GM21360 (cell line): ENCODE results near the gene FARSB.
A peak's percentile ranks its signal among the peaks of the same experiment; 100 is the strongest.
"Not testable (repeated sequence)": the region's sequence is repeated elsewhere in the genome, so short reads cannot be mapped to it uniquely, and the experiment has no call there.

ENCODE experiments used
- ATAC-seq: cut with Tn5 transposase; IDR thresholded peaks from one replicate; pipeline ENCODE4 v1.9.1; 2021; ENCODE audit warnings: mild to moderate bottlenecking, moderate library complexity; ENCODE audit not compliant: unreplicated experiment

Gene FARSB

DNA sequence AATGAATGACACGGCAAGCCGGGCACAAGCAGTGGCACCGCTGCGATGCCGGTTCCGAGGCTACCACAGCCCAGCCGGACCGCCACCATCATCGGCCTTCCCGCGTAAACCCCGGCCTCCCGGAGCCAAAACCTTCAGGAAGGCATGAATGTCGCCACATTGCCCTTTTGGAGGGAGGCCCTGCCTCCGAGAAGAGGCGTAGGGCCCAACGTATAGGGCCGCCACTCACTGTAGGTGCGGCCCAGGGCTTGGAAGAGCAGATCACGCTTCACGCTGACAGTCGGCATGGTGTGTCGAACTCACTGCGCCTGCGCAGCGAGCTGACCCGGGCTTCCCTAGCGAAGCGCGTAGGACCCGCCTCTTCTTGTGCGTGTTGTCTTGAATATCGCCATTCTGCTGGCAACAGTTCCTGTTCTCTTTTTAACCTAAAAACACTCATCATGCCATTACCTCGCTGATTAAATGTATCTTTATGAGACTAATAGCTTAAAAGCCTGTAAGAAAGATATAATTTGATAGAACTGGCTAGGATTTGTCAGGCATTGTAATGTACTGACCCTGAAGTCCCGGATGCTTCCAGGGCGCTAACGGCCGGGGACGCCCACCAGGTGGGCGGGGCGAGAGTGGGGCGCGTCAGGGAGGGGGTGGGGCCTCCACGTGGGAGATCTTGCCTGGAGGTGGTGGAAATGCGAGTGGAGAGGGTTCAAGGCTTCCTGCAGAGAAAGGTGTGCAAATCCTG, at the start of gene FARSB:
TSS of gene FARSB (minus strand) at position 306 of the 739 bp plus-strand sequence. CDS start at position 287, 19 bp downstream.
- peak; percentile 91 for ATAC-seq

DNA sequence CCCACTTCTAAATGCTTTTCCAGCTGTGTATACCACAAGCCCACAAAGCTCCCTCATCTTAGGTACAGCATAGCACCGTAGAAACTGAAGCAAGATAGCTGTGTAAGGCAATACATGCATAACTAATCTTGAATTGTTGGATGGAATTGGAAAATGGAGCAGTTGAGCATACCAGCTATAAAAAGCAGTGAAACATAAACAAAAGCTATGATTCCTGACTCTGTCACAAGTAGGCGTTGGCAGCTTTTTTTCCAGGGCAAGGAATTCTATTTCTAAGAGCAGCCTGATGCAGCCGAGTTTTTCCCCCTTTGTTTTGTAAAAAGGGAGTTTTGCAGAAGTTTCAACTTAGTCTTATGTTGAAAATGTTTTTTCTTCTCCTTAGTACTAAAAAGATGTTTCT, 48.0 kb upstream of the FARSB start:
- ATAC-seq: no peak

DNA sequence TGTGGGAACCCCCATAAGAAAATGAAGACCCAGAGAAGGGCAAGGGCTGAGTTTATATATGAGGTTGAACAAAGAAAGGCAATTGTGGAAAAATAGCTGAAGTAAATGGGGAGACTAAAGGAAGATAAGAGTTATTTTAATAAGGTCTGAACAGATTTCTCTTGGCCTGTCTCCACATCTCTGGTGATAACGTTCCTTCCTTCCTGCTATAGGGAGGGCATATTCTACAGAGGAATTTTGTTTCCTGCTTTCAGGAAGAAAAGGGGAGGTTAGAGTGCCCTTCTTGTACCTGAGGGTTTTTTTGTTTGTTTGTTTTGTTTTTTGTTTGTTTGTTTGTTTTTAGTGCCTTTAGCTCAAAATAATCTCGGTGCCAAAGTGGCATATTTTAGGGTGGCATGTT, 47.2 kb upstream of the FARSB start:
- ATAC-seq: no peak

DNA sequence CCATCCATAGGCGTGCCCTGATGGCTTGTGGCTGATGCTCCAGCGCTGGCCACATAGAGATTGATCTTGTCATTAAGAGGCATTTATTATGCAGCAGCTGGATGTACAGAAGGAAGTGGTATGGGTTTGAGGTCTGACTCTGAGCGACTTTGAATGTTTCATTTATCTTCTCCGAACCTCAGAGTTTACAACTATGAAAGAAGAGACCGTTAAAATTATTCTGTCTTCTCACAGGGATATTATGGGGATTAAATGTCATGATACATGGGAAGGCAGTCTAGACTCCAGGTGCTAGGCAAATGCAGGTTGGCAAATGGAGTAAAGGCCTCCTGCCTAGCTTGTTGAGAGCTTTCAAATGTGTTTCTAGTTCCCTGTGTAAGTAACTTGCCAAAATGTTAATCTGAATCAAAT, 45.8 kb upstream of the FARSB start:
- ATAC-seq: no peak

DNA sequence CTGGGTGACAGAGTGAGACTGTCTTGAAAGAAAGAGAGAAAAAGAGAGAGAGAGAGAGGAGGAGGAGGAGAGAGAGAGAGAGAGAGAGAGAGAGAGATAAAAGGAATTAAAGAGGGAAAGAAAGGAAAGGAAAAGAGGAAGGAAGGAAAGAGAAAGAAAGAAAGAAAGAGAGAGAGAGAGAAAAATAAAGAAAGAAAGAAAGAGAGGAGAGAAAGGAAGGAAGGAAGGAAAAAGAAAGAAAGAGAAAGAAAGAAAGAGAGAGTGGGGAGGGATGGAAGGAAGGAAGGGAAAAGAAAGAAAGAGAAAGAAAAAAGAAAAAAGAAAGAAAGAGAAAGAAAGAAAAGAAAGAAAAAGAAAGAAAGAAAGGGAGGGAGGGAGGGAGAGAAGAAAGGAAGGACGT, 45.3 kb upstream of the FARSB start:
- no peak for ATAC-seq

DNA sequence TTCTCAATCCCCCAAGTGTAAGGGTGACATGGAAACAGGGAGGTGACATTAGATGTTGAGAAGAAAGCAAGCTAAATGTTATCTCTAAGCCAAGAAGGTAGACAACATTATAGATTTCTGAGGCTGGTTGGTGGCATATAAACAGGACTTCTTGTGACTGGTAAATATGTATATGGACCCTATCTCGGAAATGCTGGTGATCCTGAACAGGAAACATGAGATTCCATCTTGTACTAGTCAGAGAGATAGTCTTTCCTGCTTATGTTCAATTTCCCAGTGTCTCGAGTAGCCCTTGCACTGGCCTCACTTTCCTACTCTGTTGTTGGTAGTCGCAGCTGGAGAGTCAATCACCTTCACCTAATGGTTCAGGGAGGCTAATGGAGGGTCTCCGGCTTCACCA, 42.4 kb upstream of the FARSB start:
- no peak for ATAC-seq

DNA sequence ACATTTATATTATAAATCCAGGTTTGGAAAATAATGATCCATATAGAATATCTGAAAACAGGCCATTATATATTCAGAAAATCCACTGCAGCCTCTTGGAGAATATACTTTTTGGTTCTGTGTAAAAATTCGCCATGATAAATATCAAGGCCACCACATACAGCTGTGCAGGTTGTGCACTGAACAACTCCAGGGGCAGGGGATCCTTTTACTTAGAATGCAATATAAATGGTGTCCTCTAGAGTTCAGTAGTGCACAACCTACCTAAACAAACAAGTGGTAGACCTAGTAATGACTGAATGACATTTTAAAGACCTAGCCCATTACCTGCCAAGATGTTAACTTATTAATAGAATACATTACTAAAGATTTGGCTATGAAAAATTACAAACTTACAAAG, 37.9 kb upstream of the FARSB start:
- ATAC-seq: peak; percentile 59

DNA sequence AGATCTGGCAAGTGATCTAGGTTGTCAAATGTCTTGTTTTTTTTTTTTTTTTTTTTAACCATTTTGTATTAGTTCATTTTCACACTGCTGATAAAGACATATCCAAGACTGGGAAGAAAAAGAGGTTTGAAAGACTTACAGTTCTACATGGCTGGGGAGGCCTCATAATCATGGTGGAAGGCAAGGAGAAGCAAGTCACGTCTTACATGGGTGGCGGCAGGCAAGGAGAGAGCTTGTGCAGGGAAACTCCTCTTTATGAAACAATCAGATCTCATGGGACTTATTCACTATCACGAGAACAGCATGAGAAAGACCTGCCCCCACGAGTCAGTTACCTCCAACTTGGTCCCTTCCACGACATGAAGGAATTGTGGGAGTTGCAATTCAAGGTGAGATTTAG, 37.5 kb upstream of the FARSB start:
- ATAC-seq: not testable (repeated sequence)

DNA sequence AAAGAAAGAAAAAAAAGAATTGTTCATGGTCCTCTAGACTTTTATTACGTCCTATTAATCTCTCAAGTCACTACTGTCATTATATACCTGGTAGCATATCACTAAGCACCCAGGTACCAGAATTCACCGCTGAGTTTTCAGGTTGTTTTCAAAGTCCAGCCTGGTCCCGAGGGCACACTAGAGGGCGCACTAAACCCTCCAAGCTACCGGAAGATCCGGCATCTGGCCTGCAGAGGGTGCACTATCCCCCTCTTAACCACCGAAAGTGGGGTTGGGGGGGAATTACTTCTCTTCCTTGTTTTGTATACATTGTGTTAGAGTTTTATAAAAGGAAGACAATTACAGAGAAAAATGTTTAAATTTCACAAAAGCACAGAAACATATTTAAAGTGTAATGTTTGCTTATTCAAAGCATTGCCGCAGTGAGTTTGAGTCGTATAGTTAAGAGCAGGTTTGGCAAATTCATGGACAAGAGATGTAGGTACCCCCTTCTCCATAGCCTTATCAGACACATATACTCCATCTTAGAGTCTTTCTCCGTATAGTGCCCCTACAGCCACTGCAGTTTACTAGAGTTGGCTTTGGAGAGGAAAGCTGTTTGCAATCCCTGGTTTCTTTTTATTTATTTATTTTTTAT, 34.8 kb upstream of the FARSB start:
- ATAC-seq: peak; percentile 94

DNA sequence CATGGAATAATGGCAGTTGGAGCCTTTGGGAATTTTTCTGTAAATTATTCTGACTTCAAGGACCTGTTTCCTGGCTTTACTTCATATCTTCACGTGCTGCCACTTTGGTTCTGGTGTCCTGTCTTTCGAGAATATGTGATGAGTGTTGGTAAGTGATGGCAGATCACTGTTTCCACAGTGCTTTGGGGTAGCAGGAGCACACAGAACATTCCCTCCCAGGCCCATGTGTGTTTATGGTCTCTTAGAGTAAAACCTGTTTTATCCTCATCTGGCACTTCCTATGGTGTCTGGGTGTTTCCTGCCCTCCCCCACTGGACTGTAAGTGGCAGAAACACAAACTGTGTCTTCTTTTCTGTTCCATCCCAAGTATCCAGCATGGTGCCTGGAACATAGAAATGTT, 33.4 kb upstream of the FARSB start:
- ATAC-seq: no peak

DNA sequence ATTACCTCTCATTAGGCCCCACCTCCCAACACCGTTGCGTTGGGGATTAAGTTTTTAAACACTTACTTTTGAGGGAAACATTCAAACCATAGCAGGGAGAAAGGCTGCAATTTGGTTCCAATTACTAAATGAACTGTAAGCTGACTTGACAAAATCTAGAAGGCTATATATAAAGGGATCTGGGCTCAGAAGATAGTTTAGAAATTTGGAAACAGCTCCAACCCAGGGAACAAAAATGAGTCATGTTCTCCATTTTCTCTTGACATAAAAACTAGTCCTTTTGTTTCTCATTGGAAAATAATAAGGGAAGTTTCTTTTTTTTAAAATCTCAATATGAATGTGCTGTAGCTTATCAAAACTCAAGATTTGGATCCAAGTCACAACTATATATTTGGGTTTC, 33.0 kb upstream of the FARSB start:
- ATAC-seq: no peak

DNA sequence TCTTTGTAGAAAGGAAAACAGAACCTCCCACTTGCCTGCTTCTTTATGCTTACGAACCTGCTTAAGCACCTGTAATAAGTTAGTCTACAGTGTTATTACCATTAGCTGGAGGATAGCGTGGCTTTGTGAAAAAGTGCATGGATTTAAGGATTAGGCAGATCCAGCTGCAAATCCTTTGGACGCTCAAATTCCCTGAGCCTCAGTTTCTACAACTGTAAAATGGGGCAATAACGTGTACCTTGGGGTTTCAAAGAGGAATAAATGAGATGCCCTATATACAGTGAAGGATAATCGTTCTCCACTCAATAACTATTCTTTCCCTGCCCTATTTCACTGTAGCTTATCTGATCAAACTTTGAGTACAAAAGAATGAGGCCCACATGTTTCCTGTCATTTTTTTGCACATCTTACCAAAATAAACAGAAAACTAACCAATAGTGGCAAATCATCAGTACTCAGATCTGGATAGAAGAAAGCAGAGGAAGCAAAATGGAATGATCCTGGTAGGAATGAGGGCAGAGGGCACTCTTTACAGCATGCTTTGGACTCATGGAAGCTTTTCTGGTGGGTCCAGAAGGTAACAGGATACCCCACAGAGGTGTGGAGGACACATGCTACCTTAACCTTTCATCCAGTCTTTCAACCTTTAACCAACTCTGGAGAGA, 30.3 kb upstream of the FARSB start:
- ATAC-seq: no peak

DNA sequence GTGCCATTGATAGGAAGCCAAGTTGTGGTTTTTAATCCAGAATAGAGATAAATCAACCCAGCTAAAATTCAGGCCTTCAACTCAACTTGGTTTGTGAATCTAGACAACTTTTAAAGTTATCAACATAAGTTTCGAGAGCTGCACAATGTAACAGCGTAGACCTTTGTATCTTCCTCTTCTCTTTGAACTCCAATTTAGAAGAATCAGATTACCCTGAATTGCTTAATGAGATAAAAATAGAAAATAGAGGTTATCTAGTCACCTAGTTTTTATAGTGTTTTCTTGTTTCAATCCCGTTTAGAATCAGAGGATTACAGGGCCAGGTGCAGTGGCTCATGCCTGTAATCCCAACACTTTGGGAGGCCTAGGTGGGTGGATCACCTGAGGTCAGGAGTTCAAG, 27.9 kb upstream of the FARSB start:
- ATAC-seq: no peak

DNA sequence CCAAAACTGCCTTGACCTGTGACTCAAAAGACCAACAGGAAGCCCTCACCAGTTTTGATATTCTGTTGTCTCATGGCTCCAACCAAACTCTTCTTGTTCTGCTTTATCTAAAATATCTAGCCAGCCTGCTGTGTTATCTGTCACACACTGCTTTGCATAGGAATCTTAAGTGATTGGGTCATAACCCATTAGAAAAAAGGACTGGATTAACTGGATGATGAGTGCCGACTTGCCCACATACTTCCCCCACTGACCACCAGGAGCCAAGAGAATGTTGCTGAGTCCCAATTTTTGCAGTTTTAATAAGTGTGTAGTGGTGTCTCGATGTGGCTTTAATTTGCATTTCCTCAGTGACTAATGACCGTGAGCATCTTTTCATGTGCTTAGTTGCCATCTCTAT, 22.1 kb upstream of the FARSB start:
- no peak for ATAC-seq

DNA sequence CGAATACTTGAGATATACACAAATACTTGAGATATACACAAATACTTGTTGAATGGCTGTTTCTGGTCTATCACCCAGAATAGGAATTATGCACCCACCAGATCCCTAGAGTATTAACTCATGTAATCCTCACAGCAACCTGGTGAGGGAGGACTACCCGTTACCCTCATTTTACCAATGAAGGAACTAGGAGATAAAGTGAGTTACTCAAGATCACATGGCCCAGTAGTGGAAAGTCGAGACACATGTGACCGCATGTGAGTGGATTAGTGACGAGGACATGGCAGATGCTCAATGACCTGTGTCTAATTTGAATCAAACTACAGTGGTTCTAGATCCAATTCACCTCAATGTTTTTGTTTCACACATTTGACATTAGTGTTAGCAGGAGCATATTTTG, 18.0 kb upstream of the FARSB start:
- no peak for ATAC-seq

DNA sequence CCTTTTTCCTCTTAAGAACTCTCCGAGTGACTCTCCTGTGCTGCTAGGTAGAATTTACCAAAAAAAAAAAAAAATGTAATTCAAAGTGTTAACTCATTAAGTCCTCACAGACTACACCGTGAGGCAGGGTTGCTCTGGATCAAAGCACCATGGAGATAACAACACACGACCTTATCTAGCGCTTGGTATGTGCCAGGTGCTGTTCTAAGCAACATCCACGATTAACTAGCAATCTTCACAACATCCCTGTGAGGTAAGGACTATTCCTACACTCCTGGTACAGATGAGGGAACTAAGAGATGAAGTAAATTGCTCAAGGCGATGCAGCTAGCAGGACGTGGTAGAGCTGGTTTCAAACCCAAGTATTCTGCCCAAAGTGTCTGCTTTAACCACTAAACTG, 17.4 kb upstream of the FARSB start:
- no peak for ATAC-seq

DNA sequence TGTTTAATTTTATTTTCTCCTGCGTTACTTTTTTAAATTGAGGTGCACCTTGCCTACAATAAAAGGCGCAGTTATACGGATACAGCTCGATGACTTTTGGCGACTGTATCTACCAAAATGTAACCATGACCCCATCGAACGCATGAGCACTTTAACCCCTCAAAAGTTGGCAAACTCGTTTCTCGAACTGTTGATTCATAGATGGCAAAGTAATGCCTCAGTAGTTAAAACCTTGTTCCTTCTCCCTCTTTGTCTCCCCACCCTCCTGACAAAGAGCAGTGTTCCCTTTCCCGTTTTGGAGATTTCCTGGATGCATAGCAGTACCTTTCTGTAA, 16.1 kb upstream of the FARSB start:
- ATAC-seq: no peak

DNA sequence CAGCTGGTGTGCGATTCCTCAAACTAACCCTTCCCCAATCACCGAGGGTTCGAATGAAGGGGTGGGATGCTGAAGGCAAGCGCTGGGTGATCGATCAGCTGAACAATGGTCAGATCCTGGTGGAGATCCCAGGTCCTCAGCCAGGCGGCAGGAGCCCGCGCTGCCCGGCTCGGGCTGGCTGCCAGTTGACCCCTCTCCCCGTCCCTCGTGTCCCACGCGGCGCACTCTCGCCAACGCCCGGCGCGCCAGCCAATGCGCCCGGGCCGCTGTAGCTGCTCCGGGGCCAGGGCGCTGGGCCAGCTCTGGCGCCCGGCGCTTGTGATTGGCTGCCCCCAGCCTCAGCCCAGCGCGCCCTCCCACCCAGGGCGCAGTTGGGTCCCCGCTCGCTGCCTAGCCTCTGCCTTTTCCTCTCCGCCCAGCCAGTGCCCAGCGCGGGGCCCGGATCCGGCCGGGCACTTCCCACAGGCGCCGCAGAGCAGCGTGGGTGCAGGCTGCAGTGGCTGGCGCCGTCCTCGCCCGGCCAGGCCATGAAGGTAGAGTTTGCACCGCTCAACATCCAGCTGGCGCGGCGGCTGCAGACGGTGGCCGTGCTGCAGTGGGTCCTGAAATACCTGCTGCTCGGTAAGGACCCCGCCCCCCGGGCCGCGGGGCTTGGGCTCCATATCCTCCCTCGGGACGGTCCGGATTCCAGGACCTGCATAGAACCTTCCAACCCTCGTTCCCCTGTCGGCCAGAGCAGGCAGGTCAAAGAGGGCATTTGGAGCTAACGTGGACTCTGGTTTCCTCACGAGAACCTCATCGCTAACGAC, 15.6 kb upstream of the FARSB start, which contains the start of gene MOGAT1:
TSS of gene MOGAT1 (plus strand) at position 400 of the 809 bp plus-strand sequence. CDS start at position 528, 128 bp downstream.
- peak; percentile 49 for ATAC-seq

DNA sequence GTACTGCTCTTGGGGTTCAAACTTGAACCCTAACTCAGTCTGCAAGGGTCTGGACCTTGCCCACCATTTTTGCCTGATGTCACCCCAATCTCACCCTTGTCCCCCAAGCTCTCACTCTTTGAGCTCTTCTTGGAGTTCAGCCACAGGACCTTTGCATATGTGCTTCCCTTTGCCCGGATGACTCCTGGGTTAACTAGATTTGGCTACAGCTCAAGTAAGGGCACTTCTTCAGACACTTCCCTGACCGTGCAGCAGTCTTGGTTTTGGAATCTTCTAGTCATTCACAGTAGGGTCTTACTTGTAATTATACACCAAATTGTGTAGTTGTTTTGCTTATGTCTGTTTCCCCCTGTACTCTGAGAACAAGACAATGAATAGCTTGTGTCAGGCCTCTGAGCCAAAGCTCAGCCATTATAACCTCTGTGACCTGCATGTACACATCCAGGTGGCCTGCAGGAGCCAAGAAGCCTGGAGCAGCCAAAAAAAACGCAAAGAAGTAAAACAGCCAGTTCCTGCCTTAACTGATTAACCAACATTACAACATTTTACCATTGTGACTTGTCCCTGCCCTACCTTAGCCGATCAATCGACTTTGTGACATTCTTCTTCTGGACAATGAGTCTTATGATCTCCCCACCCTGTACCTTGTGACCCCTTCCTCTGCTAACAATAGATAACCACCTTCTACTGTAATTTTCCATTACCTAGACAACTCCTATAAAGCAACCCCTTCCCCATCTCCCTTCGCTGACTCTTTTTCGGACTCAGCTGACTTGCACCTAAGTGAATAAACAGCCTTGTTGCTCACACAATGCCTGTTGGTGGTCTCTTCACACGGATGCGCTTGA, 14.5 kb upstream of the FARSB start:
- ATAC-seq: no peak

DNA sequence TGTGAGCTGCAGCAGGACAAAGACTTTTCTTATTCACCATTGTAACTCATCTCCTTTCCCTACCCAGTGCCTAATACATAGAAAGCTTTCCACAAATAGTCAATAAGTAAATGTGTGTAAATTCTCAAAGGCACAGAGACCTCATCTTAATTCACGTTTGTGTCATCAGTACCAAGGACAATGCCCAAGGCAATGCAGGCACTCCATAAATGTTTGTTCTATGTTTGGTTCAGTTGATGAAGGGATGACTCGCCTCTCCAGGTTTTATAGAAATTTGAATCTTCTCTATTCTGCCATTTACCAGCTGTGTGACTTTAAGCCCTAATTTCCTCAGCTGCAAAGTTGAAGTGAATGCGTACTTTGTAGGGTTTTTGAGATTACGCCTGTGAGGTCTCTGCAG, 13.5 kb upstream of the FARSB start:
- no peak for ATAC-seq
